WTC11 (cell line): Measurements from ENCODE around the gene CACNA1C. TPM values are rescaled to one million over a fixed set of nuclear protein-coding genes. Genes with fewer than 3 reads are reported as not detected.

Source experiments
- ATAC-seq: fragments of 200-7000 bp; cut with Tn5 transposase; 2 replicates; pipeline ENCODE4 v1.10.0; 2021; ENCODE audit warnings: mild to moderate bottlenecking, moderate library complexity
- CTCF ChIA-PET: fragments of 300-600 bp; sonication (Branson Sonifier 250); formaldehyde crosslinking; loops from one replicate; lab custom pipeline; 2021; ENCODE audit warnings: antibody characterized with exemption; lab: Charles Lee
- POLR2A ChIA-PET: fragments of 350-600 bp; sonication (Branson Sonifier 250); formaldehyde crosslinking; loops from one replicate; lab custom pipeline; 2021; ENCODE audit warnings: antibody characterized with exemption; lab: Charles Lee
- DNase-seq: peaks from one replicate; pipeline ENCODE4 v3.0.0; 2021; ENCODE audit warnings: low spot score
- H3K27ac Mint-ChIP-seq: 2 replicates; pipeline ENCODE4 v1.8.0; 2021; ENCODE audit warnings: mixed read lengths
- H3K27me3 Mint-ChIP-seq: 2 replicates; pipeline ENCODE4 v1.8.0; 2021; ENCODE audit warnings: low read depth, mild to moderate bottlenecking, moderate library complexity, mixed read lengths
- H3K36me3 Mint-ChIP-seq: 2 replicates; pipeline ENCODE4 v1.8.0; 2021; ENCODE audit warnings: mixed read lengths
- H3K4me1 Mint-ChIP-seq: 2 replicates; pipeline ENCODE4 v1.8.0; 2022; ENCODE audit warnings: mixed read lengths
- H3K4me3 Mint-ChIP-seq: 2 replicates; pipeline ENCODE4 v1.8.0; 2021; ENCODE audit warnings: mild to moderate bottlenecking, moderate library complexity, mixed read lengths
- H3K9me3 Mint-ChIP-seq: 2 replicates; pipeline ENCODE4 v1.8.0; 2021; ENCODE audit warnings: mixed read lengths
- NFATC4 ChIP-seq: fragments of 250-450 bp; sonication (Bioruptor Pico); IDR thresholded peaks from 2 replicates; pipeline ENCODE4 v1.9.0; 2021; ENCODE audit warnings: mild to moderate bottlenecking
- OVOL2 ChIP-seq: fragments of 250-450 bp; sonication (Bioruptor Pico); IDR thresholded peaks from 2 replicates; pipeline ENCODE4 v1.9.0; 2021; ENCODE audit warnings: mild to moderate bottlenecking, borderline replicate concordance
- PRRX2 ChIP-seq: fragments of 250-450 bp; sonication (Bioruptor Pico); IDR thresholded peaks from 2 replicates; pipeline ENCODE4 v1.8.0; 2021; ENCODE audit warnings: mild to moderate bottlenecking
- SP1 ChIP-seq: sonication (generic); formaldehyde crosslinking; conservative IDR thresholded peaks from 2 replicates; pipeline ENCODE4 v1.8.1; 2022; ENCODE audit warnings: missing genetic modification reagents
- TEAD4 ChIP-seq: sonication (generic); formaldehyde crosslinking; IDR thresholded peaks from 2 replicates; pipeline ENCODE4 v1.8.0; 2022; ENCODE audit warnings: mild to moderate bottlenecking, missing genetic modification reagents
- ZNF121 ChIP-seq: sonication (generic); formaldehyde crosslinking; IDR thresholded peaks from 2 replicates; pipeline ENCODE4 v1.8.0; 2023; ENCODE audit warnings: missing genetic modification reagents
- ZNF396 ChIP-seq: fragments of 250-450 bp; sonication (Bioruptor Pico); IDR thresholded peaks from 2 replicates; pipeline ENCODE4 v1.8.0; 2021; ENCODE audit warnings: mild to moderate bottlenecking, moderate library complexity, borderline replicate concordance
- total RNA-seq: library from RNA; stranded (reverse); gene quantifications from 3 replicates; pipeline ENCODE4 v1.2.3, GENCODE V29; 2021
- TF ChIP-seq, protein P1 (sequence below): sonication (generic); formaldehyde crosslinking; IDR thresholded peaks from 2 replicates; pipeline ENCODE4 v1.8.0; 2022; ENCODE audit warnings: mild to moderate bottlenecking, missing genetic modification reagents
- TF ChIP-seq, protein P2 (sequence below): sonication (generic); formaldehyde crosslinking; IDR thresholded peaks from 2 replicates; pipeline ENCODE4 v1.8.1; 2023; ENCODE audit warnings: mild to moderate bottlenecking, missing genetic modification reagents
- TF ChIP-seq, protein P3 (sequence below): sonication (generic); formaldehyde crosslinking; IDR thresholded peaks from 2 replicates; pipeline ENCODE4 v1.8.0; 2022; ENCODE audit warnings: mild to moderate bottlenecking, missing genetic modification reagents
- TF ChIP-seq, protein P4 (sequence below): fragments of 250-450 bp; sonication (Bioruptor Pico); IDR thresholded peaks from 2 replicates; pipeline ENCODE4 v1.9.0; 2021; ENCODE audit warnings: mild to moderate bottlenecking
- TF ChIP-seq, protein P5 (sequence below): sonication (generic); formaldehyde crosslinking; IDR thresholded peaks from 2 replicates; pipeline ENCODE4 v1.8.1; 2023; ENCODE audit warnings: mild to moderate bottlenecking, missing genetic modification reagents, borderline replicate concordance
- TF ChIP-seq, protein P6 (sequence below): fragments of 250-450 bp; sonication (Bioruptor Pico); IDR thresholded peaks from 2 replicates; pipeline ENCODE4 v2.1.2; 2022; ENCODE audit warnings: mild to moderate bottlenecking, moderate library complexity
- TF ChIP-seq, protein P7 (sequence below): sonication (generic); formaldehyde crosslinking; IDR thresholded peaks from 2 replicates; pipeline ENCODE4 v1.8.0; 2023; ENCODE audit warnings: missing genetic modification reagents, mild to moderate bottlenecking, borderline replicate concordance
- TF ChIP-seq, protein P8 (sequence below): sonication (generic); formaldehyde crosslinking; IDR thresholded peaks from 2 replicates; pipeline ENCODE4 v1.8.0; 2023; ENCODE audit warnings: missing genetic modification reagents

The CACNA1C gene
- total RNA-seq, 1 experiment from 2014 or later, result 1.7 TPM

DNA sequence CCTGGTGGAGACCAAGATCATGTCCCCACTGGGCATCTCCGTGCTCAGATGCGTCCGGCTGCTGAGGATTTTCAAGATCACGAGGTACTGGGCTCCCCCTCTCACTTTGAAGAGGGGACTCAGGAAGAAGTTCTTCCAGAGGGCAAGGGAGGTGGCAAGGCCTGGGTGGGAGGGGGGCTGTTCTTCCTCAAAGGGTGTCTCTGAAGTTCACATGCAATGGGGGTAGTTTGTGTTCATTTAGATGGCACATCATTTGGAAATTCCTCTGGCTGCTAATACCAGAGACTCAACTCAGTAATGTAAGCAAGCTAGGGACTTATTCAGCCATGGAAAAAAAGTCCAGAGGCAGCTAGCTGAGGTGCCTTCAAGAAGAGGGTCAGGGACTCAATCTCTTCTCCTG lies 514.9 kb downstream of the CACNA1C start (continued):
- TF ChIP-seq, protein P1, sequence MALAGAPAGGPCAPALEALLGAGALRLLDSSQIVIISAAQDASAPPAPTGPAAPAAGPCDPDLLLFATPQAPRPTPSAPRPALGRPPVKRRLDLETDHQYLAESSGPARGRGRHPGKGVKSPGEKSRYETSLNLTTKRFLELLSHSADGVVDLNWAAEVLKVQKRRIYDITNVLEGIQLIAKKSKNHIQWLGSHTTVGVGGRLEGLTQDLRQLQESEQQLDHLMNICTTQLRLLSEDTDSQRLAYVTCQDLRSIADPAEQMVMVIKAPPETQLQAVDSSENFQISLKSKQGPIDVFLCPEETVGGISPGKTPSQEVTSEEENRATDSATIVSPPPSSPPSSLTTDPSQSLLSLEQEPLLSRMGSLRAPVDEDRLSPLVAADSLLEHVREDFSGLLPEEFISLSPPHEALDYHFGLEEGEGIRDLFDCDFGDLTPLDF (CRISPR knock-in tag), result no peak
- TF ChIP-seq PRRX2 (CRISPR knock-in tag), result no peak
- no peak for TF ChIP-seq ZNF396 (CRISPR knock-in tag)
- no peak for TF ChIP-seq NFATC4 (CRISPR knock-in tag)
- TF ChIP-seq, protein P2, sequence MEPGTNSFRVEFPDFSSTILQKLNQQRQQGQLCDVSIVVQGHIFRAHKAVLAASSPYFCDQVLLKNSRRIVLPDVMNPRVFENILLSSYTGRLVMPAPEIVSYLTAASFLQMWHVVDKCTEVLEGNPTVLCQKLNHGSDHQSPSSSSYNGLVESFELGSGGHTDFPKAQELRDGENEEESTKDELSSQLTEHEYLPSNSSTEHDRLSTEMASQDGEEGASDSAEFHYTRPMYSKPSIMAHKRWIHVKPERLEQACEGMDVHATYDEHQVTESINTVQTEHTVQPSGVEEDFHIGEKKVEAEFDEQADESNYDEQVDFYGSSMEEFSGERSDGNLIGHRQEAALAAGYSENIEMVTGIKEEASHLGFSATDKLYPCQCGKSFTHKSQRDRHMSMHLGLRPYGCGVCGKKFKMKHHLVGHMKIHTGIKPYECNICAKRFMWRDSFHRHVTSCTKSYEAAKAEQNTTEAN, result no peak
- TF ChIP-seq OVOL2 (CRISPR knock-in tag), result no peak

DNA sequence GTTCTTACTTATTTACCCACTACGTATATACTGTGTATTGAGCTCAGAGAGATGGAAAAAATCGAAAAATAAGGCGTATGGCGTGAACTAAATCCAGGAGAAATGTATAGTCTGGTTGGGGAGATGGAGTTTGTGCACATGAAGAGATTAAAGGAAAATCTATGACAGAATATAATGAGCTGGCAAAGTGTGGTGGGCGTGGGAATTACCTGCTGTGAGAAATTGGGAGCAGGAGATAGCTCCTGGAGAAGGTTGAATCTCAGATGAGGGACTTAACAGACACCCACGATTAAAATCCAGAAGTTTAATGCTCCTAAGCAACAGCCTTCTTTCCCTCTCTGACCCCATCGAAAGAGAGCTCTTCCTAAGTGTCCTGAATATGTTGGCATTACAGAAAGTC lies 517.8 kb downstream of the CACNA1C start:
- no peak overlapping the region for H3K4me3 Mint-ChIP-seq
- DNase-seq, result no peak
- POLR2A ChIA-PET, result interaction anchor here (0.6 kb wide), 1 partner anchor 235 kb away, joined by 4 read pairs; no protein-coding TSS in a partner anchor

More for the DNA sequence above, 517.8 kb downstream of the CACNA1C start:
- H3K4me1 Mint-ChIP-seq, result no peaks in the 10 kb centered on the region
- CTCF ChIA-PET, result interaction anchor here (1.4 to 2.2 kb wide), 2 partner anchors 12 to 705 kb away, joined by 3 to 6 read pairs; no protein-coding TSS in a partner anchor
- H3K27ac Mint-ChIP-seq, result no peak overlapping the region
- no peak for ATAC-seq
- H3K36me3 Mint-ChIP-seq, result no peaks in the 10 kb centered on the region
- H3K9me3 Mint-ChIP-seq, result no peaks in the 10 kb centered on the region
- H3K27me3 Mint-ChIP-seq, result peaks cover 11% of the 10 kb centered on the region
- TF ChIP-seq SP1 (CRISPR knock-in tag), result no peak
- TF ChIP-seq, protein P3, sequence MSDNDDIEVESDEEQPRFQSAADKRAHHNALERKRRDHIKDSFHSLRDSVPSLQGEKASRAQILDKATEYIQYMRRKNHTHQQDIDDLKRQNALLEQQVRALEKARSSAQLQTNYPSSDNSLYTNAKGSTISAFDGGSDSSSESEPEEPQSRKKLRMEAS (CRISPR knock-in tag), result no peak
- no peak for TF ChIP-seq TEAD4 (CRISPR knock-in tag)
- no peak for TF ChIP-seq ZNF121 (CRISPR knock-in tag)
- TF ChIP-seq, protein P4, sequence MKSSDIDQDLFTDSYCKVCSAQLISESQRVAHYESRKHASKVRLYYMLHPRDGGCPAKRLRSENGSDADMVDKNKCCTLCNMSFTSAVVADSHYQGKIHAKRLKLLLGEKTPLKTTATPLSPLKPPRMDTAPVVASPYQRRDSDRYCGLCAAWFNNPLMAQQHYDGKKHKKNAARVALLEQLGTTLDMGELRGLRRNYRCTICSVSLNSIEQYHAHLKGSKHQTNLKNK (CRISPR knock-in tag), result no peak
- TF ChIP-seq, protein P5, sequence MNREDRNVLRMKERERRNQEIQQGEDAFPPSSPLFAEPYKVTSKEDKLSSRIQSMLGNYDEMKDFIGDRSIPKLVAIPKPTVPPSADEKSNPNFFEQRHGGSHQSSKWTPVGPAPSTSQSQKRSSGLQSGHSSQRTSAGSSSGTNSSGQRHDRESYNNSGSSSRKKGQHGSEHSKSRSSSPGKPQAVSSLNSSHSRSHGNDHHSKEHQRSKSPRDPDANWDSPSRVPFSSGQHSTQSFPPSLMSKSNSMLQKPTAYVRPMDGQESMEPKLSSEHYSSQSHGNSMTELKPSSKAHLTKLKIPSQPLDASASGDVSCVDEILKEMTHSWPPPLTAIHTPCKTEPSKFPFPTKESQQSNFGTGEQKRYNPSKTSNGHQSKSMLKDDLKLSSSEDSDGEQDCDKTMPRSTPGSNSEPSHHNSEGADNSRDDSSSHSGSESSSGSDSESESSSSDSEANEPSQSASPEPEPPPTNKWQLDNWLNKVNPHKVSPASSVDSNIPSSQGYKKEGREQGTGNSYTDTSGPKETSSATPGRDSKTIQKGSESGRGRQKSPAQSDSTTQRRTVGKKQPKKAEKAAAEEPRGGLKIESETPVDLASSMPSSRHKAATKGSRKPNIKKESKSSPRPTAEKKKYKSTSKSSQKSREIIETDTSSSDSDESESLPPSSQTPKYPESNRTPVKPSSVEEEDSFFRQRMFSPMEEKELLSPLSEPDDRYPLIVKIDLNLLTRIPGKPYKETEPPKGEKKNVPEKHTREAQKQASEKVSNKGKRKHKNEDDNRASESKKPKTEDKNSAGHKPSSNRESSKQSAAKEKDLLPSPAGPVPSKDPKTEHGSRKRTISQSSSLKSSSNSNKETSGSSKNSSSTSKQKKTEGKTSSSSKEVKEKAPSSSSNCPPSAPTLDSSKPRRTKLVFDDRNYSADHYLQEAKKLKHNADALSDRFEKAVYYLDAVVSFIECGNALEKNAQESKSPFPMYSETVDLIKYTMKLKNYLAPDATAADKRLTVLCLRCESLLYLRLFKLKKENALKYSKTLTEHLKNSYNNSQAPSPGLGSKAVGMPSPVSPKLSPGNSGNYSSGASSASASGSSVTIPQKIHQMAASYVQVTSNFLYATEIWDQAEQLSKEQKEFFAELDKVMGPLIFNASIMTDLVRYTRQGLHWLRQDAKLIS (CRISPR knock-in tag), result no peak
- TF ChIP-seq, protein P6, sequence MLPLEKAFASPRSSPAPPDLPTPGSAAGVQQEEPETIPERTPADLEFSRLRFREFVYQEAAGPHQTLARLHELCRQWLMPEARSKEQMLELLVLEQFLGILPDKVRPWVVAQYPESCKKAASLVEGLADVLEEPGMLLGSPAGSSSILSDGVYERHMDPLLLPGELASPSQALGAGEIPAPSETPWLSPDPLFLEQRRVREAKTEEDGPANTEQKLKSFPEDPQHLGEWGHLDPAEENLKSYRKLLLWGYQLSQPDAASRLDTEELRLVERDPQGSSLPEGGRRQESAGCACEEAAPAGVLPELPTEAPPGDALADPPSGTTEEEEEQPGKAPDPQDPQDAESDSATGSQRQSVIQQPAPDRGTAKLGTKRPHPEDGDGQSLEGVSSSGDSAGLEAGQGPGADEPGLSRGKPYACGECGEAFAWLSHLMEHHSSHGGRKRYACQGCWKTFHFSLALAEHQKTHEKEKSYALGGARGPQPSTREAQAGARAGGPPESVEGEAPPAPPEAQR (CRISPR knock-in tag), result no peak
- TF ChIP-seq OVOL2 (CRISPR knock-in tag), result no peak
- TF ChIP-seq, protein P7, sequence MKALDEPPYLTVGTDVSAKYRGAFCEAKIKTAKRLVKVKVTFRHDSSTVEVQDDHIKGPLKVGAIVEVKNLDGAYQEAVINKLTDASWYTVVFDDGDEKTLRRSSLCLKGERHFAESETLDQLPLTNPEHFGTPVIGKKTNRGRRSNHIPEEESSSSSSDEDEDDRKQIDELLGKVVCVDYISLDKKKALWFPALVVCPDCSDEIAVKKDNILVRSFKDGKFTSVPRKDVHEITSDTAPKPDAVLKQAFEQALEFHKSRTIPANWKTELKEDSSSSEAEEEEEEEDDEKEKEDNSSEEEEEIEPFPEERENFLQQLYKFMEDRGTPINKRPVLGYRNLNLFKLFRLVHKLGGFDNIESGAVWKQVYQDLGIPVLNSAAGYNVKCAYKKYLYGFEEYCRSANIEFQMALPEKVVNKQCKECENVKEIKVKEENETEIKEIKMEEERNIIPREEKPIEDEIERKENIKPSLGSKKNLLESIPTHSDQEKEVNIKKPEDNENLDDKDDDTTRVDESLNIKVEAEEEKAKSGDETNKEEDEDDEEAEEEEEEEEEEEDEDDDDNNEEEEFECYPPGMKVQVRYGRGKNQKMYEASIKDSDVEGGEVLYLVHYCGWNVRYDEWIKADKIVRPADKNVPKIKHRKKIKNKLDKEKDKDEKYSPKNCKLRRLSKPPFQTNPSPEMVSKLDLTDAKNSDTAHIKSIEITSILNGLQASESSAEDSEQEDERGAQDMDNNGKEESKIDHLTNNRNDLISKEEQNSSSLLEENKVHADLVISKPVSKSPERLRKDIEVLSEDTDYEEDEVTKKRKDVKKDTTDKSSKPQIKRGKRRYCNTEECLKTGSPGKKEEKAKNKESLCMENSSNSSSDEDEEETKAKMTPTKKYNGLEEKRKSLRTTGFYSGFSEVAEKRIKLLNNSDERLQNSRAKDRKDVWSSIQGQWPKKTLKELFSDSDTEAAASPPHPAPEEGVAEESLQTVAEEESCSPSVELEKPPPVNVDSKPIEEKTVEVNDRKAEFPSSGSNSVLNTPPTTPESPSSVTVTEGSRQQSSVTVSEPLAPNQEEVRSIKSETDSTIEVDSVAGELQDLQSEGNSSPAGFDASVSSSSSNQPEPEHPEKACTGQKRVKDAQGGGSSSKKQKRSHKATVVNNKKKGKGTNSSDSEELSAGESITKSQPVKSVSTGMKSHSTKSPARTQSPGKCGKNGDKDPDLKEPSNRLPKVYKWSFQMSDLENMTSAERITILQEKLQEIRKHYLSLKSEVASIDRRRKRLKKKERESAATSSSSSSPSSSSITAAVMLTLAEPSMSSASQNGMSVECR (CRISPR knock-in tag), result no peak
- TF ChIP-seq, protein P8, sequence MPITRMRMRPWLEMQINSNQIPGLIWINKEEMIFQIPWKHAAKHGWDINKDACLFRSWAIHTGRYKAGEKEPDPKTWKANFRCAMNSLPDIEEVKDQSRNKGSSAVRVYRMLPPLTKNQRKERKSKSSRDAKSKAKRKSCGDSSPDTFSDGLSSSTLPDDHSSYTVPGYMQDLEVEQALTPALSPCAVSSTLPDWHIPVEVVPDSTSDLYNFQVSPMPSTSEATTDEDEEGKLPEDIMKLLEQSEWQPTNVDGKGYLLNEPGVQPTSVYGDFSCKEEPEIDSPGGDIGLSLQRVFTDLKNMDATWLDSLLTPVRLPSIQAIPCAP (CRISPR knock-in tag), result no peak
- TF ChIP-seq, all 79 proteins: peak for 0
